NB4 (cell line): ENCODE measurements around the gene NEK11.

Experiments
- DNase-seq: peaks from one replicate; pipeline ENCODE4 v3.0.0; 2010; ENCODE audit warnings: low read depth
- H3K4me3 ChIP-seq: one replicate; pipeline ENCODE4 v1.5.1; 2011; ENCODE audit warnings: mild to moderate bottlenecking, low read depth, low read length, moderate library complexity
- CTCF ChIP-seq: IDR thresholded peaks from one replicate; pipeline ENCODE4 v1.5.1; 2012; ENCODE audit warnings: low read depth, low read length
- MAX ChIP-seq: IDR thresholded peaks from 2 replicates; pipeline ENCODE4 v1.6.1; 2011; ENCODE audit warnings: low read depth, low read length
- MYC ChIP-seq: IDR thresholded peaks from 2 replicates; pipeline ENCODE4 v1.6.1; 2011; ENCODE audit warnings: low read depth, low read length
- POLR2A ChIP-seq: IDR thresholded peaks from 2 replicates; pipeline ENCODE4 v1.6.1; 2011; ENCODE audit warnings: mild to moderate bottlenecking; ENCODE audit not compliant: insufficient read length; ENCODE audit errors: extremely low read depth

Gene NEK11

GRCh38 chr3:131239267-131239666 is 212.6 kb downstream of the NEK11 start:
- TF ChIP-seq CTCF = no peak
- TF ChIP-seq MYC = no peak
- no peak overlapping the region for H3K4me3 ChIP-seq
- DNase-seq = no peak

DNA sequence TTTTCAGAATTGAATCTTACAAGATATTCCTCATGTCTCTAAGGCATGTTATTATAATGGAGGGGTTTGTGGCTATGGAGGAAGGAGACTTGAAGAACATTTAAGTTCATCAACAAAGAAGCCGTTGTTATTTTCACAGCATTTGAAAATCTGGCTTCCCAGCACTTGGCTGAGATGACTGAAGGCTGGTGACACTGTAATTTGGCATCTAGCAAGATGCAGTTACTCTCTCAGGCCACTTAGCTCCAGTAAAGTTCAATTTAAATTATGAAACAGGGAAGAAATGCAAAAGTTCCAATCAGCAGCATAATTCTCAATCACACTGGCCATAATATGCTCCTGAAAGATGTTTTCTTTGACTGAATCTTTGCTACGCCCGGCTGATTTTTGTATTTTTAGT is 215.5 kb downstream of the NEK11 start:
- no peak for DNase-seq
- TF ChIP-seq MYC = no peak
- TF ChIP-seq MAX = no peak
- no peak for TF ChIP-seq CTCF
- TF ChIP-seq POLR2A = no peak
- no peak overlapping the region for H3K4me3 ChIP-seq

- TF ChIP-seq POLR2A (no peak), CTCF (no peak), MAX (no peak), MYC (no peak)
- DNase-seq = no peak
- H3K4me3 ChIP-seq = no peak overlapping the region
Measured at GRCh38 chr3:131250466-131250865, 223.8 kb downstream of the NEK11 start.

DNA sequence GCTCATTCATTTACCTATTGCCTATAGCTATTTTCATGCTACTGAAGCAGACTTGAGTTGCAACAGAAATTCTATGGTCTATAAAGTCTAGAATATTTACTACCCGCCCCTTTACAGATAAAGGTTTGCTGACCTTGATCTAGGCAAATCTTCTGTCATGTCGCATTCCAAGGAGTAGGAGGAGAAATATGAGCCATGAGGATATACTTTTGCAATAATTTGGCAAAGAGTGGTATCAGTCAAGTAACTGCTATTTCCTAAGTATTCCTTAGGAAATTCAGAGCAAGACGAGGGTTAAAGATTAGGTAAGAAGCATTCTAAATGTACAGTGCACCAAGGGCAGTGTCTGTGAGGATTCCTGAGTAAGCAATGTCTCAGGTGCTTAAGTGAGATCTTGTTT is 233.8 kb downstream of the NEK11 start:
- TF ChIP-seq MYC (no peak), POLR2A (no peak), MAX (no peak), CTCF (no peak)
- DNase-seq = no peak
- no peak overlapping the region for H3K4me3 ChIP-seq

GRCh38 chr3:131261104-131261503 is 234.4 kb downstream of the NEK11 start:
- H3K4me3 ChIP-seq = no peak overlapping the region
- TF ChIP-seq POLR2A = no peak
- TF ChIP-seq CTCF = no peak
- no peak for TF ChIP-seq MYC
- TF ChIP-seq MAX = no peak
- DNase-seq = no peak

GRCh38 chr3:131275556-131275955 is 248.9 kb downstream of the NEK11 start:
- no peak for DNase-seq
- TF ChIP-seq CTCF = no peak
- TF ChIP-seq POLR2A = no peak
- TF ChIP-seq MYC = no peak
- no peak for TF ChIP-seq MAX
- H3K4me3 ChIP-seq = no peak overlapping the region
